Measurements from ENCODE around the gene WBP2NL.
"Not testable (repeated sequence)": the region's sequence is repeated elsewhere in the genome, so short reads cannot be mapped to it uniquely, and the experiment has no call there.

Gene WBP2NL

GRCh38 chr22:41998361-41999261 lies at the start of gene WBP2NL:
Gene WBP2NL (plus strand): TSS chr22:41998788. CDS start chr22:41998819, 31 bp downstream.
- Histone ChIP-seq H3K4me1 (ENCODE audit: control insufficient read depth, insufficient read depth, low read length) (no peaks in the 10 kb centered on the region), H3K9ac (ENCODE audit: low read length in 2 of 2) (no peak within 1 kb of the TSS), H3K36me3 (ENCODE audit: control insufficient read depth in 2 of 2, insufficient read depth in 2 of 2, low read length in 2 of 2) (no peaks in the 10 kb centered on the region), H3K27me3 (ENCODE audit: control insufficient read depth in 1 of 2, insufficient read depth in 2 of 2, low read length in 2 of 2) (peaks cover 3 to 4% of the 10 kb centered on the region in 2 donors), H3K4me3 (ENCODE audit: low read length in 2 of 2) (peak within 1 kb of the TSS; percentile 66 to 73), H3K27ac (ENCODE audit: low read length) (no peak within 1 kb of the TSS), H3K9me3 (ENCODE audit: control insufficient read depth in 2 of 2, low read length in 2 of 2) (peaks cover 0 to 5% of the 10 kb centered on the region in 2 donors)

GRCh38 chr22:41948928-41949296 lies 49.7 kb upstream of the WBP2NL start:
- H3K27me3 ChIP-seq (ENCODE audit: control insufficient read depth in 1 of 2, insufficient read depth in 2 of 2, low read length in 2 of 2); H3K4me3 ChIP-seq (ENCODE audit: low read length in 2 of 2): not testable (repeated sequence)
- H3K4me1 ChIP-seq (ENCODE audit: control insufficient read depth, insufficient read depth, low read length) = peaks cover 14% of the 10 kb centered on the region

GRCh38 chr22:41949297-41949965 lies 49.2 kb upstream of the WBP2NL start:
- H3K9ac ChIP-seq (ENCODE audit: low read length in 2 of 2) = no peak overlapping the region
- H3K36me3 ChIP-seq (ENCODE audit: control insufficient read depth in 2 of 2, insufficient read depth in 2 of 2, low read length in 2 of 2) = no peaks in the 10 kb centered on the region
- H3K27me3 ChIP-seq (ENCODE audit: control insufficient read depth in 1 of 2, insufficient read depth in 2 of 2, low read length in 2 of 2) = peaks cover 0 to 5% of the 10 kb centered on the region in 2 donors
- no peak overlapping the region for H3K27ac ChIP-seq (ENCODE audit: low read length)
- H3K4me1 ChIP-seq (ENCODE audit: control insufficient read depth, insufficient read depth, low read length) = peaks cover 14% of the 10 kb centered on the region
- no peaks in the 10 kb centered on the region for H3K9me3 ChIP-seq (ENCODE audit: control insufficient read depth in 2 of 2, low read length in 2 of 2)
- no peak overlapping the region for H3K4me3 ChIP-seq (ENCODE audit: low read length in 2 of 2)

More at GRCh38 chr22:41948928-41949296, 49.7 kb upstream of the WBP2NL start:
- not testable (repeated sequence) for H3K36me3 ChIP-seq (ENCODE audit: control insufficient read depth in 2 of 2, insufficient read depth in 2 of 2, low read length in 2 of 2); H3K27ac ChIP-seq (ENCODE audit: low read length); H3K9ac ChIP-seq (ENCODE audit: low read length in 2 of 2); H3K9me3 ChIP-seq (ENCODE audit: control insufficient read depth in 2 of 2, low read length in 2 of 2)

- no peak within 1 kb of the TSS for H3K9ac ChIP-seq (ENCODE audit: low read length in 2 of 2)
- H3K27me3 ChIP-seq (ENCODE audit: control insufficient read depth in 1 of 2, insufficient read depth in 2 of 2, low read length in 2 of 2) = peaks cover 0 to 5% of the 10 kb centered on the region in 2 donors
- no peak within 1 kb of the TSS for H3K4me3 ChIP-seq (ENCODE audit: low read length in 2 of 2)
- no peaks in the 10 kb centered on the region for H3K9me3 ChIP-seq (ENCODE audit: control insufficient read depth in 2 of 2, low read length in 2 of 2)
- H3K4me1 ChIP-seq (ENCODE audit: control insufficient read depth, insufficient read depth, low read length) = peaks cover 2% of the 10 kb centered on the region
- H3K27ac ChIP-seq (ENCODE audit: low read length) = no peak within 1 kb of the TSS
- no peaks in the 10 kb centered on the region for H3K36me3 ChIP-seq (ENCODE audit: control insufficient read depth in 2 of 2, insufficient read depth in 2 of 2, low read length in 2 of 2)
These were observed 46.6 kb upstream of the WBP2NL start, which contains the start of gene SMIM45 for GRCh38 chr22:41951898-41952474. Gene SMIM45 (plus strand): TSS chr22:41952150.

GRCh38 chr22:41952713-41953112 lies 45.9 kb upstream of the WBP2NL start:
- H3K27ac ChIP-seq (ENCODE audit: low read length) = no peak overlapping the region
- H3K9me3 ChIP-seq (ENCODE audit: control insufficient read depth in 2 of 2, low read length in 2 of 2) = no peaks in the 10 kb centered on the region
- H3K4me3 ChIP-seq (ENCODE audit: low read length in 2 of 2) = no peak overlapping the region
- H3K27me3 ChIP-seq (ENCODE audit: control insufficient read depth in 1 of 2, insufficient read depth in 2 of 2, low read length in 2 of 2) = peaks cover 0 to 5% of the 10 kb centered on the region in 2 donors
- H3K9ac ChIP-seq (ENCODE audit: low read length in 2 of 2) = no peak overlapping the region
- H3K36me3 ChIP-seq (ENCODE audit: control insufficient read depth in 2 of 2, insufficient read depth in 2 of 2, low read length in 2 of 2) = no peaks in the 10 kb centered on the region
- peaks cover 4% of the 10 kb centered on the region for H3K4me1 ChIP-seq (ENCODE audit: control insufficient read depth, insufficient read depth, low read length)

- Histone ChIP-seq H3K27ac (ENCODE audit: low read length) (no peak overlapping the region), H3K4me3 (ENCODE audit: low read length in 2 of 2) (no peak overlapping the region), H3K9me3 (ENCODE audit: control insufficient read depth in 2 of 2, low read length in 2 of 2) (no peaks in the 10 kb centered on the region)
These were observed 40.5 kb upstream of the WBP2NL start for GRCh38 chr22:41957941-41958556.

GRCh38 chr22:41963453-41964111 lies 35.0 kb upstream of the WBP2NL start:
- Histone ChIP-seq H3K36me3 (ENCODE audit: control insufficient read depth in 2 of 2, insufficient read depth in 2 of 2, low read length in 2 of 2) (no peaks in the 10 kb centered on the region), H3K27me3 (ENCODE audit: control insufficient read depth in 1 of 2, insufficient read depth in 2 of 2, low read length in 2 of 2) (peaks cover 0 to 2% of the 10 kb centered on the region in 2 donors), H3K27ac (ENCODE audit: low read length) (no peak overlapping the region), H3K4me1 (ENCODE audit: control insufficient read depth, insufficient read depth, low read length) (peaks cover 4% of the 10 kb centered on the region), H3K9me3 (ENCODE audit: control insufficient read depth in 2 of 2, low read length in 2 of 2) (no peaks in the 10 kb centered on the region), H3K9ac (ENCODE audit: low read length in 2 of 2) (no peak overlapping the region), H3K4me3 (ENCODE audit: low read length in 2 of 2) (no peak overlapping the region)

More at GRCh38 chr22:41957941-41958556, 40.5 kb upstream of the WBP2NL start:
- peaks cover 0 to 3% of the 10 kb centered on the region in 2 donors for H3K27me3 ChIP-seq (ENCODE audit: control insufficient read depth in 1 of 2, insufficient read depth in 2 of 2, low read length in 2 of 2)
- H3K9ac ChIP-seq (ENCODE audit: low read length in 2 of 2) = no peak overlapping the region
- H3K4me1 ChIP-seq (ENCODE audit: control insufficient read depth, insufficient read depth, low read length) = peaks cover 4% of the 10 kb centered on the region
- no peaks in the 10 kb centered on the region for H3K36me3 ChIP-seq (ENCODE audit: control insufficient read depth in 2 of 2, insufficient read depth in 2 of 2, low read length in 2 of 2)

- Histone ChIP-seq H3K36me3 (ENCODE audit: control insufficient read depth in 2 of 2, insufficient read depth in 2 of 2, low read length in 2 of 2) (no peaks in the 10 kb centered on the region), H3K27me3 (ENCODE audit: control insufficient read depth in 1 of 2, insufficient read depth in 2 of 2, low read length in 2 of 2) (peaks cover 0 to 4% of the 10 kb centered on the region in 2 donors), H3K9ac (ENCODE audit: low read length in 2 of 2) (no peak overlapping the region), H3K4me3 (ENCODE audit: low read length in 2 of 2) (no peak overlapping the region), H3K4me1 (ENCODE audit: control insufficient read depth, insufficient read depth, low read length) (peaks cover 4% of the 10 kb centered on the region), H3K9me3 (ENCODE audit: control insufficient read depth in 2 of 2, low read length in 2 of 2) (no peaks in the 10 kb centered on the region), H3K27ac (ENCODE audit: low read length) (no peak overlapping the region)
These were observed 34.5 kb upstream of the WBP2NL start for GRCh38 chr22:41964112-41964491.

- Histone ChIP-seq H3K27ac (ENCODE audit: low read length) (no peak overlapping the region), H3K4me1 (ENCODE audit: control insufficient read depth, insufficient read depth, low read length) (peaks cover 4% of the 10 kb centered on the region), H3K9me3 (ENCODE audit: control insufficient read depth in 2 of 2, low read length in 2 of 2) (no peaks in the 10 kb centered on the region), H3K36me3 (ENCODE audit: control insufficient read depth in 2 of 2, insufficient read depth in 2 of 2, low read length in 2 of 2) (no peaks in the 10 kb centered on the region), H3K27me3 (ENCODE audit: control insufficient read depth in 1 of 2, insufficient read depth in 2 of 2, low read length in 2 of 2) (peaks cover 0 to 9% of the 10 kb centered on the region in 2 donors), H3K4me3 (ENCODE audit: low read length in 2 of 2) (no peak overlapping the region), H3K9ac (ENCODE audit: low read length in 2 of 2) (no peak overlapping the region)
These were observed 32.4 kb upstream of the WBP2NL start for GRCh38 chr22:41966225-41966606.

Data from stomach smooth muscle (tissue), 2 donors.